Parathyroid adenoma (tissue), 2 donors: ENCODE results near the gene LAGE3.

ENCODE experiments used
- H2AFZ ChIP-seq: fragments of 300-600 bp; sonication (generic); one replicate; pipeline ENCODE4 v1.7.0; 2017; ENCODE audit warnings: antibody characterized with exemption, mild to moderate bottlenecking
- H3K27ac ChIP-seq: fragments of 300-600 bp; sonication (generic); one replicate; pipeline ENCODE4 v1.7.0; 2017
- H3K27me3 ChIP-seq: fragments of 300-600 bp; sonication (generic); one replicate; pipeline ENCODE4 v1.7.0; 2017; ENCODE audit warnings: low read length; ENCODE audit not compliant: control insufficient read depth, insufficient read depth
- H3K36me3 ChIP-seq: fragments of 300-600 bp; sonication (generic); one replicate; pipeline ENCODE4 v1.7.0; 2017; ENCODE audit warnings: low read length; ENCODE audit not compliant: control insufficient read depth, insufficient read depth
- H3K4me1 ChIP-seq: fragments of 300-600 bp; sonication (generic); one replicate; pipeline ENCODE4 v1.7.0; 2017; ENCODE audit warnings: control low read depth
- H3K4me2 ChIP-seq: fragments of 300-600 bp; sonication (generic); one replicate; pipeline ENCODE4 v1.7.0; 2017; ENCODE audit warnings: low read length
- H3K4me3 ChIP-seq: fragments of 300-600 bp; sonication (generic); one replicate; pipeline ENCODE4 v1.7.0; 2017; ENCODE audit warnings: low read depth, low read length
- H3K79me2 ChIP-seq: fragments of 300-600 bp; sonication (generic); one replicate; pipeline ENCODE4 v1.7.0; 2017; ENCODE audit warnings: control low read depth
- H3K9ac ChIP-seq: fragments of 300-600 bp; sonication (generic); one replicate; pipeline ENCODE4 v1.7.0; 2017; ENCODE audit warnings: mild to moderate bottlenecking
- H3K9me3 ChIP-seq: fragments of 300-600 bp; sonication (generic); one replicate; pipeline ENCODE4 v1.7.0; 2017; ENCODE audit warnings: low read length; ENCODE audit not compliant: control insufficient read depth
- CTCF ChIP-seq: fragments of 300-600 bp; sonication (generic); IDR thresholded peaks from one replicate; pipeline ENCODE4 v1.7.0; 2017; ENCODE audit warnings: antibody characterized with exemption, mild to moderate bottlenecking
- donor health status: primary hyperparathyroidism.

LAGE3 gene

GRCh38 chrX:154484255-154485149 is 5.4 kb upstream of the LAGE3 start:
- H2AFZ ChIP-seq = no peak overlapping the region
- no peaks in the 10 kb centered on the region for H3K27me3 ChIP-seq
- no peak for TF ChIP-seq CTCF
- H3K36me3 ChIP-seq = no peaks in the 10 kb centered on the region
- H3K9ac ChIP-seq = no peak overlapping the region
- no peak overlapping the region for H3K4me3 ChIP-seq
- no peak overlapping the region for H3K27ac ChIP-seq
- H3K4me1 ChIP-seq = no peaks in the 10 kb centered on the region
- no peaks in the 10 kb centered on the region for H3K9me3 ChIP-seq
- no peak overlapping the region for H3K4me2 ChIP-seq
- no peaks in the 10 kb centered on the region for H3K79me2 ChIP-seq

- Histone ChIP-seq H3K4me3 (no peak overlapping the region), H3K27ac (no peak overlapping the region), H2AFZ (no peak overlapping the region), H3K27me3 (no peaks in the 10 kb centered on the region), H3K79me2 (no peaks in the 10 kb centered on the region), H3K36me3 (no peaks in the 10 kb centered on the region), H3K4me2 (no peak overlapping the region), H3K9me3 (no peaks in the 10 kb centered on the region), H3K4me1 (no peaks in the 10 kb centered on the region), H3K9ac (no peak overlapping the region)
- TF ChIP-seq CTCF = no peak
These were observed 4.2 kb upstream of the LAGE3 start for GRCh38 chrX:154483325-154483724.

GRCh38 chrX:154482786-154483185 is 3.7 kb upstream of the LAGE3 start:
- no peak overlapping the region for H3K4me2 ChIP-seq
- no peak for TF ChIP-seq CTCF
- H3K4me3 ChIP-seq = no peak overlapping the region
- H3K4me1 ChIP-seq = no peaks in the 10 kb centered on the region
- no peaks in the 10 kb centered on the region for H3K27me3 ChIP-seq
- H3K36me3 ChIP-seq = no peaks in the 10 kb centered on the region
- no peaks in the 10 kb centered on the region for H3K79me2 ChIP-seq
- no peaks in the 10 kb centered on the region for H3K9me3 ChIP-seq
- H2AFZ ChIP-seq = no peak overlapping the region
- no peak overlapping the region for H3K27ac ChIP-seq
- no peak overlapping the region for H3K9ac ChIP-seq

- Histone ChIP-seq H3K9me3 (no peaks in the 10 kb centered on the region), H3K79me2 (no peaks in the 10 kb centered on the region), H3K4me1 (no peaks in the 10 kb centered on the region), H3K4me2 (no peak overlapping the region), H3K9ac (no peak overlapping the region), H3K27ac (no peak overlapping the region), H3K36me3 (no peaks in the 10 kb centered on the region), H2AFZ (no peak overlapping the region), H3K27me3 (no peaks in the 10 kb centered on the region), H3K4me3 (no peak overlapping the region)
- TF ChIP-seq CTCF = no peak
These were observed 3.0 kb upstream of the LAGE3 start for GRCh38 chrX:154481911-154482601.
